Stimulated activated CD4-positive, alpha-beta T cell treated with anti-CD3 and anti-CD28 coated beads, Interleukin-15, amount 100 ng/mL, for 48 hours (primary cell): Measurements from ENCODE around the gene SLC25A21.

ENCODE experiments used
- DNase-seq, 2 donors: peaks; one replicate each; pipeline ENCODE4 v3.0.0-alpha.2; 2020; ENCODE audit warnings: low read depth in 2 of 2

SLC25A21 gene

DNA sequence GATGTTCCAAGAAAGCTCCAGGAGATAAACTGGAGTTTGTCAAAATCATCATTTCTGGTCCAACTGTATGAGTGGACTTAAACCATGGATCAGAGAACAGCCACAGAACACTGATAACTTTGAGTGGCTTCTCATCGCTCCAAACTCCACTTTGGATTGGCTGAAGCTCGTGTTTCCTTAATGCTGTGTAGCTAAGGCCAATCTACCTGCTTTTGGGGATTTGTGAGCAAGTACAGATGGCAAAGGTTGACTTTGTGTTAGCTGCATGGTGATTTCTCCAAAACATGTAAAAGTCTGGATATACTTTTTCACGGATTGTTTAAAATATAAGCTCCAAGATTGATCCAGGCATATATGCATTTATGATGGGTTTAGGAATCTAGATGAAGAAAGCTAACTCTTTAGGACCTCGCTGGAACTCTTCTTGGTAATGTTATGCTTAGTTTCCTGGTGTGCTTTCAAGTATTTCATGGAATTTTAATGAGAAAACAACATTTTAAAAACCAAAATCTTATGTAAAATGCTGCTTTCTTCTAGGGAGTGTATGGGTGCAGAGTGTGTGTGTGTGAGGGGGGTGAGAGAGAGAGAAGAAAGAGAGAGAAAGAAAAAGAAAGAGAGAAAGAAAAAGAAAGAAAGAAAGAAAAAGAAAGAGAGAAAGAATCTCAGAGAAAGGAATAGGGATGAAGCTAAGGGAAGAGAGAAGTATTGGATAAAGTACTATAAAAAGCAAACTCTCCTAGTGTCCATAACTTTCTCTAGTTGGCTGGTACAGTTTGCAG, 522.3 kb downstream of the SLC25A21 start:
- no peak for DNase-seq

DNA sequence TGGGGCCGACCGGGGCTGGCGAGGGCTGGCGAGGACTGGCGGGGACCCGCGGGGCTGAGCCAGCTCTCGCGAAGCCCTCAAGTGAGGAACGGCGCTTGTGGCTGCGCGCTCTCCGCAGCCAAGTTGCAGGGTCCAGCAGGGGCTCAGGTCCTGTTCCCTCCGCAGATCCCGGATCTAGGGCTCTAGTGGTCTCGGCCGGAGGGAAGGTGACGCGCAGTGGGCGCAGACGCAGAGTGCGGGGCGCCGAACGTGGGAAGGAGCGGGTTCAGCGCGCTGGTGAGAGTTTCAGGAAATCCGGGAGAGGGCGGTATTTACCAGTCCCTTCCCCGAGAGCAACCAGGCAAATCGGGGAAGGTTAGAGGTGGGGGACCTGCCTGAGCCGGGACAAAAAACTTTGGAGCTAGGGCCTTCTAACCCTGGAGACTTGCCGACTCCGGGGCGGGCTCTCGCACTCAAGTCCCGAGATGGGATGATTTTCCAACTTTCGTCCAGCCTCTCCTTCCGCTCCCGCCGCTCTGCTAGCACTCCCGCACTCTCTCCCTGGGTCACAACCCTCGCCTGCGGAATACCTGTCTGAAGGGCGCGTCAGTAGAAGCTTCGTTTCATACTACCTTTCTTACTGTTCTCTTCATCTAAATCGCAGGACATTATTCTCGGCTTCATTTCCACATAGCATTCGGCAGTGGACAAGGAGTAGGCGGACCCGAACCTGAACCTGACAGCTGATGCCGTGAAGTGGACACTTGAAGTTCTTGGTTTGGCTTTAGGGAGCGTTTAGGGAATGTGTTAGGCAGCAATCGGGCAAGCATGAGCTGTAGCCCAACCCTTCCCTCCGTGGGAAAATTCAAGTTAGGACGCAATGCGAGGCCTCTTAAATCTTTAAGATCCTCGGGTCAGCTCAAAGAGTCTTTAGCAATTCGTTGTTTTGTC, 524.3 kb downstream of the SLC25A21 start:
- no peak for DNase-seq

DNA sequence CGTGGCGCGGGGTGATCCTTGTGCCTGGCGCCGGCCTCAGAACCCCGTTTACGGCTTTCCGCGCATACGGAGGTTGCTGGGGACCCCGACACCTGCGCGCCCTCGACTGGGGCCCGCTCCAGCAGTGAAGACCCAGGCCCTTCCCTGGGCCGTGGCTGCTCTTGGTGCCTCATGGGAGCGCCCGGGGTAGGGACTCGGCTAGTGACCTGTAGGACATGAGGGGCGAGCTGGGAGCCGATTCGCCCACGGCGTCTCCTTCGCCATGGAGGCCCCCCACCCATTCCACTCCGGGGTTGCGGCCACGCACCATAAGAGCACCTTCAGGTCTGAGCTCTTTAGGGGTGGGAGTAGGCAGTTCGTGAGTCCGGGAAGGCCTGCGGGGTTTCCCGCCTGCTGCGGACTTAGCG, 525.0 kb downstream of the SLC25A21 start:
- no peak for DNase-seq

DNA sequence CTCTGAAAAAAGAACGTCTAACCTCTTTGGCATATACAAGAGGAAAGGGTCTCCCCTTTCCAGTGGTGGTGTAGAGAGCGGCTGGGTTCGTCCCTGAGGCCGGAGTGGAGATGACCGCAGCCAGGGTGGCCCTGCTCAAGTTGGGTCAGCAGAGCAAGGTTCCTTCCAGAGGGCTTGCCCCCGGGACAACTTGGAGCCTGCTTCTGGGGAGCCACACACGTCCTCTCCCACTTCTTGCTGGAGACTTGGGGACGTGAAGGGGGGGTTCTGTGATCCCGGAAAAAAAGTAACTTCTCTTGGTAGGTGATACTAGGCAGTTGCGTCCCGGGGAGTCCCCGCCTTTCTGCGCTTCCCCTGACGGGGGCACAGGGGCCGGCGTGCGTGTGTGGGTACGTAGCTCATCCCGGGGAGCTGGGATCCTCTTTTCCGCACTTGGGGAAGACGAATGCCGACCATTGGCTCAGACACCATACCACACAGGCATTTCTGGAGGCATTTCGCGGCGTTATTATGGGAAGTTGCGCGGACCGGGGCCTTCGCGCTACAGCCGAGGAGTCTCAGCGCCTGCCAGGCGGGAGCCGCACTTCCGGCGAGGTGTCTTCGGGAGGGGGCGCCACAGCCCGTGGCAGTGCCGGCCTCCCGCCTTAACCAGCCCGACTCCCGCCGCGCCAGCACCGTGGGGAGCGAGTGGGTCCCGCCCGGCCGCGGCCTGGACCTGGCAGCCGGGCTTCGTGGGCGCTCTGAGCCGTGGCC, 525.6 kb downstream of the SLC25A21 start:
- DNase-seq: no peak

DNA sequence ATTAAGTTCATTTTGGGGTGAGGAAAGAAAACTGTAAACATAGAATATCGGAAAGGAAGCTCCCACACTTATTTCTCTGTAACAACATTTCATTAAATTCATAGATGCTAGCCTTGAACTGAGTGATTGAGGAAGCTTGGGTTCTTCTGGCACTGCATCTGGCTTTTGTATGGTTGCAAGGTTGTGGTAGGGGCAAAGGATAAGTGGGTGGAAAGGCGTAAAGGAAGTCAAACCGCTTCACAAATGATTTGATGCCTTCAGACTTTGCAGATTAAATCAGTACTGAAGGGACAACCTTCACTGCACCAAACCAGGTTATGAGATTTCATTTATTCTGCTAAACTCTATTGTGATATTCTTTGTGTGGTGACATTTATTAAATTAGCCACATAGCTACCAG, 538.8 kb downstream of the SLC25A21 start:
- DNase-seq: no peak
